HG03066 (cell line): ENCODE data around the gene MYH6.
"Not testable (repeated sequence)": the region's sequence is repeated elsewhere in the genome, so short reads cannot be mapped to it uniquely, and the experiment has no call there.

Source experiments
- ATAC-seq: cut with Tn5 transposase; IDR thresholded peaks from one replicate; pipeline ENCODE4 v1.9.1; 2021; ENCODE audit warnings: low read depth; ENCODE audit not compliant: unreplicated experiment

MYH6 gene

DNA sequence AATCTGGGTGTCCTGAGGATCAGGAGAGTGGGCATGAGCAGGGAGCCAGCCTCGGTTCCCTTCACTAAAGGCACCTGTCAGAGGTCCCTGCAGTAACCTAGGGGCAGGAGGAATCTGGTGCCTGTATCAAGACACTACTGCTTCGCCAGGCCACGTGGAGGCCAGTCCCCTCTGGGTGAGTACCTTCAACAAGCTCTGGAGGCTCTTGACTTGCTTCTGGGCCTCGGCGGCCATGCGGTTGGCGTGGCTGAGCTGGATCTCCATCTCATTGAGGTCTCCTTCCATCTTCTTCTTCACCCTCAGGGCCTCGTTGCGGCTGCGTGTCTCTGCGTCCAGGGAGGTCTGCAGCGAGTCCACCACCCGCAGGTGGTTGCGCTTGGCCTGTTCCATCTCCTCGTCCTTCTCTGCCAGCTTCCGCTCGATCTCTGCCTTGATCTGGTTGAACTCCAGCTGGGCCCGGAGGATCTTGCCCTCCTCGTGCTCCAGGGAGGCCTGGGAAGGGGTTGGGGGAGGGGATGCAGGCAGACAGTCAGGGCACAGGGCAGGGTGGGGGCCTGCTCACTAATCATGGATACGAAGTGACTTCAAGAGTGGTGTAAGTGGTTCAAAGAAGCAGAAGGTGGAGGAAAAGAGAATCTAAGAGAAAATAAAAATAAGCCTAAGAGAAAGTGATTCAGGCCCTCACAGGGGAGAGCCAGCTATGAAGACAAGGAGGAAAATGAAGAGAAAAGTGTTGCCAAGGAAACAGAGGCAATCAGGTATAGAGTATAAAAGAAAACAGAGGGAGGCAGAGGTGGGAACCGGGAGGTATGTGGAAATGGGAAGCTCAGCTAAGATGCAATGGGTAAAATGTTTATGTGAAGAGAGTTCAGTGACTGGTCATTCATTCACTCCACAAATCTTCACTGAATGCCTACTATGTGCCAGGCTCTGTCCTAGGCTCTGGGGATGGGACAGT is 8.0 kb upstream of the MYH6 start:
- no peak for ATAC-seq

DNA sequence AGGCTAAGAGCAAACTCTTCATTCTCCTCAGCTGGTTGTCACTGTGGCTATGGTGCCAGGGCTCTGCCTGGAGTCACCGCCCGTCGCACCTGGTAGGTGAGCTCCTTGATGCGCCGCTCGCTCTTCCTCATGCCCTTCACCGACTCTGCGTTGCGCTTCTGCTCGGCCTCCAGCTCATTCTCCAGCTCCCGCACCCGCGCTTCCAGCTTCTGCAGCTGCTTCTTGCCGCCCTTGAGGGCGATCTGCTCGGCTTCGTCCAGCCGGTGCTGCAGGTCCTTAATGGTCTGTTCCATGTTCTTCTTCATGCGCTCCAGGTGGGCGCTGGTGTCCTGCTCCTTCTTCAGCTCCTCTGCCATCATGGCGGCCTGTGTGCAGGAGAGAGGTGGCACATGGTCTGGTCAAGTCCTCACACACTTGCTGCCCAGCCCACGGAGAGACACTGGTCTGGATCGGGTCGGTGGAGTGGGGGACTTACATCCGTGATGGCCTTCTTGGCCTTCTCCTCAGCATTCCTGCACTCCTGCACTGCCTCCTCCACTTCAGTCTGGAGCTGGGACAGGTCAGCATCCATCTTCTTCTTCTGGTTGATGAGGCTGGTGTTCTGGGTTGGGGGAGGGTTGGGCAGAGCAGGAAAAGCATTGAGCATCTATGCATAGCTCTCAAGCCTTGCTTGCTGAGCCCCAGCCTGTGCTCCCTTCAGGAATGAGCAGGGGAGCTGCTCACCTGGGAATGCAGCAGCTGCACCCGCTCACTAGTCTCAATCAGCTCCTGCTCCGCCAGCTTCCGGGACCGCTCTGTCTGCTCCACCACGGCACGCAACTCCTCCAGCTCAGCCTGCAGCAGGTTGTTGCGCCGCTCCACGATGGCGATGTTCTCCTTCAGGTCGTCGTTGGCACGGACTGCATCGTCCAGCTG is 7.1 kb upstream of the MYH6 start:
- ATAC-seq: no peak

DNA sequence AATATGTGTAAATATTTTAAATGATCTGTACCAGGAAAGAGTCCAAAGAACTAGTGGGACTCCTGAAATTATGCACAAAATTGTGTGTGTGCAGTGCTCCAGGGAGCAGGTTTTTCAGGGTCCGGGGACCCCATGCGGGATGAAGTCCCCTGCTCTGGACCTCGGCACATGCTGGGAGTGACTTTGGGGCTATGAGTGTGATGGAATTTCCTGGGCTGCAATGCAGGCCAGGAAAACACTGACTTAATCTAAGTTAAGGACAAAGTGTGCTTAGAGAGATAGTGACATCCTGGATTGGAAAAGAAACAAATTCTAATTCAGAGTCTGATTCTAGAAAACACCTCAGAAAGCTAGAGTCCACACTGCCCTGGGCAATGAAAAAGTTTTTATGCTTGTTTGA is 6.2 kb upstream of the MYH6 start:
- ATAC-seq: no peak

DNA sequence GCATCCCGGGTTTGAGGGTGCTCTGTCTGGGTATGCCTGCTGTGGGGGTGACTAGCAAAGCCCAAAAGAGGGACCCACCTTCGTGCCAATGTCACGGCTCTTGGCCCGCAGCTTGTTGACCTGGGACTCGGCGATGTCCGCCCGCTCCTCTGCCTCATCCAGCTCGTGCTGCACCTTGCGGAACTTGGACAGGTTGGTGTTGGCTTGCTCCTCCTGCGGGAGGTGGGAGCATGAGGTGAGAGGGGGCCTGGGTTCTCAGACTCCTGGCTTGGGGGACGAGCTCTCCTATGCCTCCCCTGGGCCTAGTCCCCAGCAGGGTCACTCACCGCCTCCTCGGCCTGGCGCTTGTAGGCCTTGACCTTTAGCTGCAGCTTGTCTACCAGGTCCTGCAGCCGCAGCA is 5.6 kb upstream of the MYH6 start:
- ATAC-seq: no peak

DNA sequence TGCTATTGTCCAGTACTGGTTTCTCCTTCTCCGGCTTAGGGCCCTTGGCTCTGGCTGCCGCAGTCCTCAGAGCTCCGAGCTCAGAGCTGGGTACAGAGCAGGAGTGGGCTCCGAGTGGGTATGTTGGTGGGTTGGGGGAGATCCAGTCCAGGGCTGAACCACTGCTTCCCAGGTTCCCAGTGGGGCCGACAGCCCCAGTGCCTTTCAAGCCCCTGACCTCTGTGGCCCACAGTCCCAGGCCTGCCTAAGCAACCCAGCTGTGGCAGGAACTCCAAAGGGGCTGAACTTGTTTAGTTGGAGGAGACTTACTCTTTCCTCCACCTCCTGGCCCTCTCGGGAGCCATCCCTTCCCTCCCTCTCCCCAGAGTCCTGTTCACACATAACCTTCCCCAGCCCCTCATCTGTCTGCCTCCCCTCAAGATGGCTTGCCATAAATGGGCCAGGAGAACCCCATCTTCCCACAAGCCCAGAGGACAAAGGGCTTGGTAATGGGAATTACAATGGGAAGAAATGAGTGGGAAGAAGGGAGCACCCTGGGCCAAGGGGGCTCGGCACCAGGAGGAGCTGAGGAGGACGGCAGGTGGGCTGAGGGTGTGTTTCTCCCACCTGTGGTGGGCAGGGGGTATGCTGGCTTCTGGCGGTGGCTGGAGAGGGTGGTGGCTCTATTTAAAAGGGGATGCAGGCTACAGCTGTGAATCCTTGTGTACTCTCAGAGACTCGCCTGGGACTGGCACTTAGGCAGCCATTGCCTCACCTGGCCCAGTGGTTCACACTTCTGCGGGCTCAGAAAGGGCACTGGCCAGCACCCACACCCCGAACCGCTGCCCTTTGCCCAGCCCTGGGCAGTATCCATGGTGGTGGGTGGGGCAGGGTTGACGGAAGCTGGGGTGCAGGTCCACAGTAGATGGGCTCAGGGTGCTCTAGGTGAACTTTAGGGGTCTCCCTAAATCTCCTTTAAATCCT is 3.8 kb upstream of the MYH6 start:
- ATAC-seq: no peak

DNA sequence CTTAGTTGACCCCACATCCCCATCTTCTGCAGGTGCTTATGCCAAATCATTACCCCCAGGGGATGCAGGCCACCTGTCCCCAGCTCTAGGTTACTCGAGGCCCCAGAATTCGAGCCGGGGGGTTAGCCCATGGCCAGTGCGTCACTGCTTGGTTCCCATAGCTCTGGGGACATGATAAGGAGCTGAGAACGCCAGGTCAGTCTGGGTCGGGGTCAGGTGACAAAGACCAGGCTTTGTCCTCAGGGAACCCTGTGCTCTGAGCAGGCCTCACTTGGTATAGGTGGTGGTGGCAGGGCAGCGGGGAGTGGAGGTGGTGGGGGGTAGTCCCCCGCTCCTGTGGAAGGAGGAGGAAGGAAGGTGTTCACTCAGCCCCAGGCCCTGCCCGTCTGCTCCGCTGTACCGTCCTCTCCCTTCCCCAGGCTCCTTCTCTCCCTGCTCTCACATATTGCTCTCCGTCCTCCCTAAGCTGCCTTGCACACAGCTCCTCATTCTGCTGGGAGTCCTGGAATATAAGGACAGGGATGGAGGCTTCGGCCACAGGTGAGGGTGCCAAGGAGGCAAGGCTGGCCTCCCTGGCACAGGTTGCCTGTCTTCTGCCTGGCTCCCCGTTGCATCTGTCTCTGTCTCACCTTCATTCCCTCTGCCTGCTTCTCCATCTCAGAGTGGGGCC is 2.0 kb upstream of the MYH6 start:
- ATAC-seq: no peak

DNA sequence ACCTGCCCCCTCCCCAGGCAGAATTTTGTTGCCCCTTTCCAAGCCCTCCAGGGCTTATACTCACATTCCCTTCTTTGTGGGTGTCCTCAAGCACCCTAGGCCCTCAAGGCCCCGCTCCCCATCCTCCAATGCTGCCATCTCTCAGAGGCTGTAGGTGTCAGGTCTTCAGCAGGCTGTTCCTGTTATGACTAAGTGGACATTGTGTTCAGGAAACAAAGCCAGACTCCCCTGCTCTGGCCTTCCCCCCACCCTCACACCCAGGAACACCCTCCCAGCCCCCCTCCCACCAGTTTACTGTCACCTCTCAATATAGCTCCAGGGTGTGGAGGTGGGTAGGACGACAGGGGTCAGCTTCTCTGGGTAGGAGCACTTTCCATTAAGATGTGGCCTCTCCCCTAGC is 1.4 kb upstream of the MYH6 start:
- no peak for ATAC-seq

DNA sequence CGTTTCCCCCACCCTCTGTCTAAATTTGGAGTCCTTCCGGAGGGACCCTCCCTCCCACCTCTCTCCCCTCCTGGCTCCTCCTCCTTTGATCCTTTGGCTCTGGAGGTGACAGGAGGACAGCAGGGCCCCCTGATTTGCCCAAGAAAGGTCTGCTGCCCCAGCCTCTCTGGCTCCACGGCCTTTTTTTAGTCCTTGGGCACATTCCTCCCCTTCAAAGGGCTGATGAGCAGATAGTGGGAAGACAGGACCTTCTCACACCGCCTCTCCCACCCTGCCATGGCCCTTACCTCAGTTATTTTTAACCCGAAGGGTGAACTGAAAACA is 196 bp upstream of the MYH6 start:
- ATAC-seq: no peak

DNA sequence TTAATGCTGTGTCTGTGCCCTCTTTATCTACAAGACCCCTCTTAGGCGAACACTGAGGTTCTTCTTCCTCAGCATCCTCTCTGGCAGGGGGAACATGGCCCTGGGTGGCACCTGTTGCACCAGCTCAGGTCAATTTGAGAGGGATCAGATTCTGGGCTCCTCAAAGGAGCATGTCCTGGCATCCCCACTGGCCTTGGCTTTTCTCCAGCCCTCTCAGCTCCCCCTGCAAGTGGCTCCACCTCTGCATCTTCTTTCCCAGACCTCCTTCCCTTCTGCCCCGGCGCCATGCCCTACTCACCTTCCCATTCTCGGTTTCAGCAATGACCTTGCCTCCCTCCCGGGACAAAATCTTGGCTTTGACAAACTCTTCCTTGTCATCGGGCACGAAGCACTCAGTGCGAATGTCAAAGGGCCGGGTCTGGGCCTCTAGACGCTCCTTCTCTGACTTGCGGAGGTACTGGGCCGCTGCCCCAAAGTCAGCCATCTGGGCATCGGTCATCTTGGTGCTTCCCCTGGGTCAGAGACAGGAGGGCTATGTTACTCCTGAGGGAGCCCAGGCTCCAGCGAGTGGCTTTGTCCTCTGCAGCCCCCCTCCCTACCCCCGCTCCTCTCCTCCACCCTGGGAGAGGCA is 1.2 kb downstream of the MYH6 start:
- ATAC-seq: no peak

DNA sequence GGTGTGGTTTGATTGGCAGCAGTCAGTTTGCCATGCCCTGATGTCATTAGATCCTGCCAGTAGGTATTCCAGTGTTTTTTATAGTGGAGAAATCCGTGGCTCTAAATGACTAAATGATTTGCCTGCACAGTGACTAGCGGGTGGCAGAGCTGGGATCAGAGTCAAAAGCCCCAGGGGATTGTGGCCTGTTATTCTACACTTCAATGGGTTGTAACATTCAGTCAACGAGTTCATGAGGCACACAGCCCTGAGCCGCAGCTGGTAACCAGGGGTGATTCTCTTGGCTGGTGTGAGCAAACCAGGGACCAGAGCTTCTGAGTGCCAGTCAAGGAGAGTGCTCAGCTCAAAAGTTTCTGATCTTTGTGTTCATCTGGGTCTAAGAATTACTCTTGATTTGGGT is 1.8 kb downstream of the MYH6 start:
- no peak for ATAC-seq

DNA sequence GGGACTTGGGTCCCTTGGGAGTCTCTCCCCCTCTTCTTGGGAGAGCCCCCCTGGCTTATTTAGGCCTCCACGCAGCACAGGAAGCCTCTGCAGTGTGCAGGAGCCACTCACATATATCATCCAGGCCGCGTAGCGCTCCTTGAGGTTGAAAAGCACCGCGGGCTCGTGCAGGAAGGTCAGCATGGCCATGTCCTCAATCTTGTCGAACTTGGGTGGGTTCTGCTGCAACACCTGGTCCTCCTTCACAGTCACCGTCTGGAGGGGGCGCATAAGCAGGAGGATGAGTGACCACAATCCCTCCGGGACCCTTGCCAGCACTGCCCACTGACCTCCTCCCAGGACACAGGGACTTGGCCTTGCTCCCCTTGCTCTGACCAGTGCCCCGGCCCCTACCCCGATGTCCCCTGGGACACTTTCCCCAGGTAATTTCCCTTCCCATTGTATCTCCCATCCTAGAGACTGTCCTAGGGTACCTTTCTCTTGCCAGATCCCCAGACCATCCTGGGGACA is 2.5 kb downstream of the MYH6 start:
- ATAC-seq: no peak

DNA sequence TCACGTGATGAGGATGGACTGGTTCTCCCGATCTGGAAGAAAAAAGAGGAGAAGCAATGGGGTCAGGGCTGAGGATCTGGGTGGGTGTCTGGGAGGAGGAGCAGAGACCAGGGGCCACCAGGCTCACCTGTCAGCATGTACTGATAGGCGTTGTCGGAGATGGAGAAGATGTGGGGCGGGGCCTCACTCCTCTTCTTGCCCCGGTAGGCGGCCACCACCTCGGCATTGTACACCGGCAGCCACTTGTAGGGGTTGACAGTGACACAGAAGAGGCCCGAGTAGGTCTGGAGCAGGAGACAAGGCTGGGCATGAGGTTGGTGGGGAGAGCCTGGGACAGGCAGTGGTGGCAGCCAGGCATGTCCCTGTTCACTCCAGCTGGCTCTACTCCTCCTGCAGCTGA is 3.0 kb downstream of the MYH6 start:
- no peak for ATAC-seq

DNA sequence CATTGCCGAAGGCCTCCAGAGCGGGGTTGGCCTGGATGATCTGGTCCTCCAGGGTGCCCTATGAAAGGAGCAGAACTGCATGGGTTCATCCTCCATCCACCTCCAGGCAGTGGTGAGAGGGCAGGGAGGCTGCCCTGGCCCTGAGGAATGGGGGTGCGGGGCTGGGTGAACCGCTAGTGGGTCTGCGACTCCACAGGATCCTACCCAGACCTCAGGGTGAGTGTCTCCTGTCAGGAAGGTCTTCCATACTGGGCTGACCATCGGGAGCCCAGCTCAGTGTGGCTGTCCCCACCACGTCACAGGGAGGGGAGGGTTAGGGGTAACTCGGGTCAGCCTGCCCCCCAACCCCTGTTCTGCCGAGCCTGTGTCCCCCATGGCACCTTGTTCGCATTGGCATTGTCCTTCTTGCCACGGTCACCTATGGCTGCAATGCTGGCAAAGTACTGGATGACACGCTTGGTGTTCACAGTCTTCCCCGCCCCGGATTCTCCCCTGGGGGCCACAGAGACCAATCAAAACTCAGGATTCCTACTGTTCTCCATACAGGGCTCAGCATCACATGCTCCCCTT is 3.7 kb downstream of the MYH6 start:
- no peak for ATAC-seq

DNA sequence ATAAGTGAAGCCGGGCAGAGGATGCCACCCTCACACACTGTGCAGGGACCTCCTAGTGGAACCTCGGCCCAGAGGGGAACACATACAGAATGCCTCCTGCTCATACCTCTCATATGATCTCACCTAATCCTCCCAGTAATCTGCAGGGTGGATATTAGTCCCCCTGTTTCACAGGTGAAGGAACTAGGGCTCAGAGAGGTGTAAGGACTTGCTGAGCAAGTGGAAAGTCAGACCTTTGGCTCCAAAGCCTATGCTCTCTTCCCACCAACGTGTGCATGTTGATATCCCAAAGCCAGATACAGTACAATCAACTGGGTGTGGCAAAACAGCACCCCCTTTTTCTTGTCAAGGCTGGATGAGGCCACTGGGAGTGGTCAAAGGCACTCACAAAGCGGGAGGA is 4.2 kb downstream of the MYH6 start:
- ATAC-seq: no peak

DNA sequence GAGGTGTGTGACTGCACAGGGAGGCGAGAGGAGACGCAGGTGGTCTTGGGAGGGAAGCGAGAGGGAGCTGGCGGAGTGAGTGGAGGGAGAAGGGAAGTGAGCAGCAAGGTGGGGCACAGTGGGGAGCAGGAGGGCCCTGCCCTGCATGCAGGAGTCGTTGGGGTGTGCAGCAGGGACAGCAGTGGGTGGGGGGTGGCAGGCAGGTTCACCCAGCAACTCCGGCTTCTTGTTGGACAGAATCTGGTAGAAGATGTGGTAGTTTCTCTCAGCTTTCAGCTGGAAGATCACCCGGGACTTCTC is 5.0 kb downstream of the MYH6 start:
- ATAC-seq: no peak

DNA sequence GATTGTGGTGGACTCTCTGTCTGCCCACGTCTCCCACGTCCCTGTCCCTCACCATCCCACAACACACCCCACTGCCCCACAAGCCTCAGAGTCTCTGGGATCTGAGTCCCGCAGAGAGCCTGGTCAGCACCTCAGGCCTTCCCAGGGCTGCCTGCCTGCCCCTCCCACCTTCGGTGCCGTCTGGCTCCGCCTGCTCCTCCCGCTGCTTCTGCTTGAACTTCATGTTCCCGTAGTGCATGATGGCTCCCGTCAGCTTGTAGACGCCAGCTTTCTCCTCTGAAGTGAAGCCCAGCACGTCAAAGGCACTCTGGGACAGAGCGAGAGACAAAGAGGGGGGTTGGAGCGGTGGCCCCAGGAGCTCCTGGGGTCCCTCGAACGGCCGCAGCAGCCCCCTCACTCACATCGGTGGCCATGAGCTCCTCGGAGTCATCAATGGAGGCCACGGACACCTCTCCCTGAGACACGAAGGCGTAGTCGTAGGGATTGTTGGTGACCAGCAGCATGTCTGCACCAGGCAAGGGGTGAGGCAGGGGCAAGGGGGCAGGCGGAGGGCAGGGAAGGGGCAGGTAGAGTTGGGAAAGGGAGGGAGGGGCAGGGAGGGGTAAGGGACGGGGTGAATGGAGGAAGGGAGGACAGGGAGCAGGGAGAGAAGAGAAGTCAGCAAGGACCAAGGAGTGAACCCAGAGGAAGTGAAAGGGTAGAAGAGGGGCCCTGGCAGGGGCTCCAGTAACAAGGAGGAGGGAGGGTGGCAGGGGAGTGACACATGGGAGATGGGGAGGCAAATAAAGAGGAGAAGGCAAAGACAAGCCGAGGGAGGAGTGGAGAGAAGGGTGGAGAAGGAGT is 5.6 kb downstream of the MYH6 start:
- ATAC-seq: no peak

DNA sequence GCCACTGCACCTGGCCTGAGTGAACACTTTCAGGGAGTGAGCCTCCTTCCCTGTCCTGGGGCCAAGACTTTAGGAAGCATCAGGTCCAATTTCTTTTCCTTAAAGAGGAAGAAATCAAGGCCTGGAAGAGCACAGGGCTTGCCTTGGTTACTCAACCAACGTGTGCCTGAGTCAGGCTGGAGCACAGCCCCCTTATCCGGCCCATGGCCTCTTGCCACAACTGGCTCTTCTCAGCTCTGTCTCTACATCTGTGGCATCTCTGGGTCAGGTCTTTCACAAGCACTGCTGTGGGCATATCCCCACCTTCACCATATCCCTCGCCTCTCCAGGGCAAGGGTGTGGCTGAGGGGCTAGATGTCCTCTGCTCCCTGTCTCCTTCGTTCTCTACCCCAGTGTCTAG is 6.8 kb downstream of the MYH6 start:
- ATAC-seq: no peak

DNA sequence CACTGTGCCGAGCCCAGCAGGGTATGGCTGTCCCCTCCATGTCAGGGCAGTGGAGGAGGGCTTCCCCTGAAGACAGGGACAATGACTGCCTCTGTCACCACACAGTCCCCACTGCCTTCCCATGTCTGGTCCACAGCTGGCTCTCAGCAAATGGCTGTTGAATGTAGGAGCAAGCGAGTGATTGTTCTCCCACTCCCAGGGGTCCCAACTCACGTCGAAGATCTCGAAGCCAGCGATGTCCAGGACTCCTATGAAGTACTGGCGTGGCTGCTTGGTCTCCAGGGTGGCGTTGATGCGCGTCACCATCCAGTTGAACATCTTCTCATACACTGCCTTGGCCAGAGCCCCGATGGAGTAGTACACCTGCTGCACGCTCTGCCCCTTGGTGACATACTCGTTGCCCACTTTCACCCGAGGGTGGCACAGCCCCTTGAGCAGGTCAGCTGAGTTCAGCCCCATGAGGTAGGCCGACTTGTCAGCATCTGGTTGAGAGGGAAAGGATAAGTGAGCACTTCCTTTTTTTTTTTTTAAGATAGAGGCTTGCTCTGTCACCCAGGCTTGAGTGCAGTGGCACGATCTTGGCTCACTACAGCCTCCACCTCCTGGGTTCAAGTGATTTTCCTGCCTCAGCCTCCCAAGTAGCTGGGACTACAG is 7.5 kb downstream of the MYH6 start:
- not testable (repeated sequence) for ATAC-seq
